CD1c-positive myeloid dendritic cell (primary cell): ENCODE measurements around the gene KPNB1.

Experiments
- DNase-seq: peaks from one replicate; pipeline ENCODE4 v3.0.0-alpha.2; 2016; ENCODE audit errors: extremely low spot score

Gene KPNB1

DNA sequence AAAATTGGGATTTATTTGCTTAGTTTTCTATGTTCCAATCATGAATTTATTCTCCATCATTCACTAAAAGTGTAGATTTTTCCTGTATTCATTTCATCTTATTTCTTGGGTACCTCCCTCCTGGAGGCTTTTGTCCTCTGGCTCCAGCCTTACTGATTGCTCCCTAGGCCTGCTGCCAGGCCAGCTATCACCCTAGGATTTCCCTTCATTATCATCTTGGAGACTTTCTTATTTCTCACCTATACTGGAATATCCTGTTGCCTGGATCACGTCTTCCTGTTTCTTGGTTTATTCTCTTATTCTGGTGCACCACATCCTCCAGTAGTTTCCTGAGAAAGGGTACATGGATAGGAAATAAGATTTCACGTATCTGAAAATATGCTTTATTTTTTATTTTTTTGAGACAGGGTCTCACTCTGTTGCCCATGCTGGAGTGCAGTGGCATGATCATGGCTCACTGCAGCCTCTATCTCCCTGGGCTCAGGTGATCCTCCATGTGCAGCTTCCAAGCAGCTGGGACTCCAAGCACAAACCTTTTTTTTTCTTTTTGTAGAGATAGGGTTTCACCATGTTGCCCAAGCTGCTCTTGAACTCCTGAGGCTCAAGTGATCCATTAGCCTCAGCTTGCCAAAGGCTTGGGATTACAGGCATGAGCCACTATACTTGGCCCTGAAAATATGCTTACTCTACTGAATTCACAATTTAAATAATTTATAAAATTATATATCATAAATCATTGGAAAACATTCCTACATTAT is 13.3 kb upstream of the KPNB1 start:
- DNase-seq: no peak

DNA sequence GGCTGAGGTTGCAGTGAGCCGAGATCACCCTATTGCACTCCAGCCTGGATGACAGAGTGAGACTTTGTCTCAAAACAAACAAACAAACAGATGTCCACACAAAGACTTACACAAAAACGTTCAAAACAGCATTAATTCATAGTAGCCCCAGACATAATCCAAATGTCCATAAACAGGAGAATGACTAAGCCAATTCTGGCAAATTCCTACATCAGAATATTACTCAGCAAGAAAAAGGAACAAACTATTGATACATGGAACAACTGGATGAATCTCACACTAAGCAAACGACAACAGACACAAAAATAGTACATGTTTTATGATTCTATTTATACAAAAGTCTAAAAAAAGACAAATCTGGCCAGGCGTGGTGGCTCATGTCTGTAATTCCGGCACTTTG is 10.8 kb upstream of the KPNB1 start:
- DNase-seq: no peak

DNA sequence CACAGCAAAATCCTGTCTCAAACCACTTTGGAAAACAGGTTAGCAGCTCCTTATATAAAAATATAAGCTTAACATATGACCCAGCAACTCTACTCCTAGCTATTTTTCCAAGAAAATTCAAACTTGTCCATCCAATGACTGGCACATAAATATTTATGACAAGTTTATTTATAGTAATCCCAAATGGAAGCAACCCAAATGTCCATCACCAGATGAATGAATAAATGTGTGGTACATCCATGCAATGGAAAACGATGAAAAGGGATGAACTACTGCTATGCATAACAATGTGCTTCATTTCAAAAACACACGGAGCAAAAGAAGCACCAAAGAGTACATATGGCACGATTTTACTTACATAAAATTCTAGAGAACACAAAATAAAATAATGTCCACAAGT is 9.6 kb upstream of the KPNB1 start:
- no peak for DNase-seq

DNA sequence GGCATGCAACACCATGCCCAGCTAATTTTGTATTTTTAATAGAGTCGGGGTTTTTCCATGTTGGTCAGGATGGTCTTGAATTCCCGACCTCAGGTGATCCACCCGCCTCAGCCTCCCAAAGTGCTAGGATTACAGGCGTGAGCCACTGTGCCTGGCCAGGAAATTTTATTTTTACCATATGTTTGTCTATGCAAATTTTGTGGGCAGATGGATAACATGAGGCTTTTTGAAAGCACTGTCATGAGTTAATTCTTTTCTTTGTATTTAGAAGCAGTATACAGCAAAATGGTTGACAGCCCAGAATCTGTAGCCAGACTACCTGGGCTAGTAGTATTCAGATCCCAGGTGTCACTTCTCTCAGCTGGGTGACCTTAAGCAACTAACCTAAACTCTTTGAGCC is 8.5 kb upstream of the KPNB1 start:
- no peak for DNase-seq

DNA sequence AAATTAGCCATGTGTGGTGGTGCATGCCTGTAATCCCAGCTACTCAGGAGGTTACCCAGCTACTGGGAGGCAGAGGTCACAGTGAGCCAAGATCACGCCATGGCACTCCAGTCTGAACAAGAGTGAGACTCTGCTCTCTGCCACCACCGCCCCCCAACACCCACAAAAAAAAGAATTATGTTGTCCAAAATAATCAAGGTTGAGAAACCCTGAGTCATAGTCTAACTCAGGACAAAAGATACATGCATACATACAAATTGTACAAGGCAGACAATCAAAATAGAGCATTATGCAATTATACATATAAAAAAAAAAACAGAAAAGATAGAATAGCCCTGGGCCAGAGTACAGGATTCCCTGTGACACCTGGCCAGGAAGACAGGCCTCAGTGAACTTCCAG is 6.6 kb upstream of the KPNB1 start:
- no peak for DNase-seq

DNA sequence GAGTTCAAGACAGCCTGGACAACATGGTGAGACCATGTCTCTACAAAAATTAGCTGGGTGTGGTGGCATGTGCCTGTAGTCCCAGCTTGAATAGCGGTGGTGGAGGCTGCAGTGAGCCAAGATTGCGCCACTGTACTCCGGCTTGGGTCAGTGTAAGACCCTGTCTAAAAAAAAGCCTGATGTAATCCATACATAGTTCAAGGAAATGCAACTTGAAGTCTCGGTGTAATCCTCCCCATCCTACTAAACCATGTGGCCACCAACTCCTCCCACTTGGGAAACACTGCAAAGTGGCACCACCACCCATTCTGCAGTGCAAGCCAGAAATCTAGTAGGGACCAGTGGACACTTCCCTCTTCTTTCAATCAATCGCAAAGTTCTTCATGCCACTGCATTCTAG is 5.4 kb upstream of the KPNB1 start:
- DNase-seq: peak; percentile 26

DNA sequence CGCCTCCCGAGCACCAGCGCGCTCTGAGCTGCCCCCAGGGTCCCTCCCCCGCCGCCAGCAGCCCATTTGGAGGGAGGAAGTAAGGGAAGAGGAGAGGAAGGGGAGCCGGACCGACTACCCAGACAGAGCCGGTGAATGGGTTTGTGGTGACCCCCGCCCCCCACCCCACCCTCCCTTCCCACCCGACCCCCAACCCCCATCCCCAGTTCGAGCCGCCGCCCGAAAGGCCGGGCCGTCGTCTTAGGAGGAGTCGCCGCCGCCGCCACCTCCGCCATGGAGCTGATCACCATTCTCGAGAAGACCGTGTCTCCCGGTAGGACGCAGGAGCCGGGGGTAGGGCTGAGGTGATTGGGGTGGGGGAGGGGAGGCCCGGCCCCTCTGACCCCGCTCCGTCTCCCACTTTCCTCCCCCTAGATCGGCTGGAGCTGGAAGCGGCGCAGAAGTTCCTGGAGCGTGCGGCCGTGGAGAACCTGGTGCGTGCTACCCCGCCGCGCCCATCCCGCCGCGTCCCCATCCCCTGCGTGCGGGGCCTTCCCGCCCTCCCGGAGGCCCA is 329 bp downstream of the KPNB1 start:
- no peak for DNase-seq

DNA sequence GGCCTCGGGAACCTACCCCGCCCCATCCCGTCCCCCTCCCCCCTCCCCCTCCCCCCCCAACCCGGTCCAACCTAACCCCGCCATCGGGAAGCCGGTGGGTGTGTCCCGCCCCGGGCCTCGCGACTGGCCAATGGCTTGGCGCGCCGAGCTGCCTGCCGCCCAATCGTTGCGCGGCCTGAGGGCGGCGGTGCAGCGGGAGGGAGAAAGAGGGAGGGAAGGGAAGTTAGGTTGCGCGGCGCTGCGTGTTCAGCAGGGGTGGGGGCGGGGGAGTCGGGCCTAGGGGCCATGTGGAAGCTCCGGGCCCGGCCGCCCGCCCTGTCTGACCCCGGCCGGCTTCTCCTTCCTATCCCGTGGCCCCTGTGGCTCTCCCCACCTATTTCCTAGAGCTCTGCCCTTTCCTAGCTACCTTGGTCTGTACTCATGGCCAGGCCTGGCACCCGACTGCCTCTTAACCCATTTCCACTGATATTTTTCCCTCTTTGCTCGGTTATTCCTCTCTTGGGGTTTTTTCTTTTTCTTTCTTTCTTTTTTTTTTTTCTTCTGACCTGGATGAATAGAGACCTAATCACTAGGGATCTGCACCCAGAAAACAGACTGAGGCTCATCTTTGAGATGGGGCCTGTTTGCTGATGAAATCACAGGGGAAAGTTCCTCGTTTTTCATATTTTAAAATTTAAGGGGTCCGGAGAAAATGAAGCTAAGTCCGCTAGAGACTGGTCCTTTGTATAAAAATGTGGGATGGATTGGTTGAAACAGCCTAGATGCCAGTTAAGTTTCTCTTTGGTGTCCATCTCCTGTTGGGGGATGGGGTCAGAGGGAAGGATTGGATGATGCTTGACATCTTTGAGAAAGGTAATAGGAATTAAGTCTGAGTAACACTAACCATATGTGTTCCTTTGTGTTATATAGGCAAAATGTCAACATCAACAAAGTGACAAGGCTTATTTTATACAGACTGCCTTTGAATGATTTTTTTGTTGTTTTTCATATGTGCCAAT is 1.1 kb downstream of the KPNB1 start:
- DNase-seq: peak; percentile 95

DNA sequence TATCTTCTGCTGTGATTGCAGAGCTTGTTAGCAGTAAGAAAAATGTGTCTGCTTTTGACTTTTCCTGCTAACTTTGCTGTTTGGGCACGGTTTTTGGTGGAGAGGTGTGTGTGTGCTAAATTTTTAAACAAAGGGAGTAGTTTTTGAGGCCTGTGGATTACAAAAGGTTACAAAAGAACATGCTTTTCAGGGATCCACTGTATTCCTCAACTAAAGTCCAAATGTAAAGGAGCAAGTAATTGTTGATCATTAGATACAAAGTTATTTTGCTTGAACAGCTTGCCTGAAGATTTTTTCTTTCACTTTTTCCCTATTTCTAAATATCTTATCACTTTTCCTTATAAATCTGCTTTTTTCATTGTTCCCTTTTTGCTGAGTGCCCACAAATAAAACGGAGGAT is 2.0 kb downstream of the KPNB1 start:
- no peak for DNase-seq

DNA sequence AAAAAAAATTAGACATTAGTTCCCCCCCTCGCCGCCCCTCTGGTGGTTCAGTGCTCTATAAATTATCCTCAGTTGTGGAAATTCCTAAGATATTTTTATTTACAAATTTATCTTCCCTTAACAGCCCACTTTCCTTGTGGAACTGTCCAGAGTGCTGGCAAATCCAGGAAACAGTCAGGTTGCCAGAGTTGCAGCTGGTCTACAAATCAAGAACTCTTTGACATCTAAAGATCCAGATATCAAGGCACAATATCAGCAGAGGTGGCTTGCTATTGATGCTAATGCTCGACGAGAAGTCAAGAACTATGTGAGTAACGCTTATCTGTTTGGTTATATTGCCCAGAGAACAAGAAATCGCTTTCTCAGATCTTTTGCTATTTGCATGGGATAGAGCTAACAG is 2.9 kb downstream of the KPNB1 start:
- no peak for DNase-seq

DNA sequence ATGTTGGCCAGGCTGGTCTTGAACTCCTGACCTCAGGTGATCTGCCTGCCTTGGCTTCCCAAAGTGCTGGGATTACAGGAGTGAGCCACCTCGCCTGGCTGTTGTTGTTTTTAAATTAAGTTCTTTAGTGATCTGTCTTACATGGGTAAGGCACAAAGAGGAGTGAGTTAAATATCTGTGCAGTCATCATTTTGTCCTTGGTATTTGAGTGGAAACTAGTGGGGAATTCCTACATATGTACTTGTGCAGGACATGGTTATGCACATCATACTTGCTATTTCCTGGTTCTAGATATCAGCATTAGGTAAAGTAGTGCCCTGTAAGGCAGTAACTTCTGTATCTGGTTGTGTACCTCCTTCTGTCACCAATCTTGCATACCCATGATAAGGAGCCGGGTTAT is 3.7 kb downstream of the KPNB1 start:
- DNase-seq: no peak

DNA sequence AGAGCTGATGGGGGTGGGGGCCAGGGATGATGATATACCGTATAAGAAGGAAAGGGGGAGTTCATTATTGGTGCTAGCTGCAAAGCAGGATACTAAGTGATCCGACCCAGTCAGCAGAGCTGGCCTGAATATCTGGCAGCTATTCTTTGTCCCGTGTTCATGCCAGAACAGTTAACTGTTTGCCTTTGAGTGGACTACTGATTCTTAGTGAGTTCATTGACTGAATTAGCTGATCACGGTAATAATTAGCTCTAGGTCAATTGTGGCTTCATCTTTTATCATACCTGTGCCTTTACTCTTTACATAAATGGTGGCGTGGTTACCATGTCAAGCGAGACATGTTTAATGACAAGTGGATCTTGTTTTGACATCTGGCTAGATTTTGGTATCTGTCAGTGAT is 5.3 kb downstream of the KPNB1 start:
- no peak for DNase-seq

DNA sequence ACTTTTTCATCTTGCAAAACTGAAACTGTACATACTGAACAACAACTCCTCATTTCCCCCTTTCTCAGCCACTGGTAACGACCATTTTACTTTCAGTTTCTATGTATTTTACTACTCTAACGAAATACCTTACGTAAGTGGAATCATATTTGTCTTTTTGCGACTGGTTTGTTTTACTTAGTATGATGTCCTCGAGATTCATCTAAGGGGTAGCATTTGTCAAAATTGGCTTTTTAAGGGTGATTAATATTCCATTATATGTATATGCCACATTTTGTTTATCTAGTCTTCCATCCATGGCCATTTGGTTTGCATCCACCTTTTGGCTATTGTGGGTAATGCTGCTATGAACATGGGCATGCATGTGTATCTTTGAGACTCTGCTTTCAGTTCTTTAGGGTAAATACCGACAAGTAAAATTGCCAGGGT is 10.4 kb downstream of the KPNB1 start:
- DNase-seq: peak; percentile 68

DNA sequence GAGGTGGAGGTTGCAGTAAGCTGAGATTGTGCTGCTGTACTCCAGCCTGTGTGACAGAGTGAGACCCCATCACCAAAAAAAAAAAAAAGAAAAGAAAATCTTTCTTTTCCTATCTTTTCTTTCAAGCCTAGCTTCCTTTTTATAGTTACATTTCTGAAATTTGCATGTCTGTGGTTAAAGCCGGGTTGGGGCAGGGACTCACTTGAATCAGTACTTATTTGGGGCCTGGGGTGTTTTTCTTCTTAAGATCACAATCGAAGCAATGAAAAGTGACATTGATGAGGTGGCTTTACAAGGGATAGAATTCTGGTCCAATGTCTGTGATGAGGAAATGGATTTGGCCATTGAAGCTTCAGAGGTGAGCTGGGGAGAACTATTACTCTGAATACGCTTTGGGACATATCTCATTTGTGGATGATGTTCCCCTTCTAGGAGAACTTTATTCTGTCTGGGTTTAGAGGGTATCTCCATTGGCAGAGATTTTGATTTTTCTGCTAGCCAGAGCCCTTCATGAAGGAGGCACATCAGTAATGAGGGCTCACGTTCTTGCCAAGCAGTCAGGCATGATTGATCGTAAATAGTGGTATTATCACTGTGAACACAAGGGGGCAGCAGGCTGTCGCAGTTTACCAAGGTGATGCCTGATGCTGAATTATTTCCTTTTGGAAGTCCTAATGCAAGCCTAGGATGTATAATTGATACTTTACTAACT is 14.3 kb downstream of the KPNB1 start:
- DNase-seq: peak; percentile 67

DNA sequence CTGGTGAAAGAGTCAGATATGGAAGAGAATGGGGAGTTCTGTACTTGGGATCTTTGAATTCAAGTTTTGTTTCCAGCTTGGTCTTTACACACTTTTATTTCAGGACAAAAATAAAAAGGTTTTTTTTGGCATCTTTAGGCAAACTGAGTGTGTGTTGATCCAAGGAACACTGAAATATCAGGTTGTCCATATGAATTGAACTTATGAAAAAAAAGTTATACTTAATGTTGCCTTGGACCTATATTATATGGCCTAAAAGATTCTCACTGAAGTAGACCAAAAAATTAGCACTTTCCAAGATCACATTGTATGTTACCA is 14.9 kb downstream of the KPNB1 start:
- no peak for DNase-seq

DNA sequence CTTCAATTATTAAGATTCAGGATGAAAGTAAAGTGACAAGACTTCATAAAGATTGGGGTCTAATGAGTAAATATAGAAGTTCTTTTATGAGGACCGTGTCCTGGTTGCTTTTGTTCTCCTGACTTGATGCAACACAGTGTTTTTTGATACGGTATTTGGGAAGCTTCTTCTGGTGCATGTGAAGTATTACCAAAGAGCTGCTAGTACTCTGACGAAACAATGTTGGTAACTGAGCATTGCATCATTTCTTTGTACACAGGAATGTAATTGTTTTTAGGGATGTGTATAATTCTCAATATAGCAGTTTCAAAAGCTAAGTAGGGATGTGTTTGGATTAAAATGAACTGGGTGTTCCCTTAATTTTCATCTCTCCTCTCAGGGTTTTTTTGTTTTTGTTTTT is 15.9 kb downstream of the KPNB1 start:
- peak; percentile 64 for DNase-seq

DNA sequence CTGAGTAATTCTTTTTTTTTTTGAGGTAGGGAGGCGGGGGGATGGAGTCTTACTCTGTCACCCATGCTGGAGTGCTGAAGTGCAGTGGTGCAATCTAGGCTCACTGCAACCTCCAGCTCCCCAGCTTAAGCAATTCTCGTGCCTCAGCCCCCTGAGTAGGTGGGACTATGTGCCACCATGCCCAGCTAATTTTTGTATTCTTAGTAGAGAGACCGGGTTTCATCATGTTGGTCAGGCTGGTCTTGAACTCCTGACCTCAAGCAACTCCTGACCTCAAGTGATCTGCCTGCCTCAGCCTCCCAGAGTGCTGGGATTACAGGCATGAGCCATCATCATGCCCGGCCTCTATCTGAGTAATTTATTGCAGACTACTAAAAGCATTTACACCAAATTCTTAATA is 19.4 kb downstream of the KPNB1 start:
- DNase-seq: no peak

DNA sequence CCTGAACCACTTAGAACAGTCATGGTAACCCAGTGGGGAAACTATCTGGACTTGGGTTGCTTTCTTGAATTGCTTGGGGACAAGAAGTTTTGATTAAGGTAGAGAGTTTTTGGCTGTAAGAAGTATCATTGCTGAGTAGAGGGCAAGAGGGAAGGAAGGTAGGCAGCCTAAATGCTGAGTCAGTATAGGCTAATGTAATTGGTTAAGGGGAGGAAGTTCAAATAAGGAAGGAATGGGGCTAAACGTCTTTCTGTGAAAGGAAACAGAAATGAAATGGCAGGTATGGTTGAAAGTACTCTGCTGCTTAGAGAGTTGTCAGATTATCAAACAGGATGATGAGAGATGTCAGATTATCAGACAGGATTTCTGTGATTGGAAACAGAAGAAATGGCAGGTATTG is 20.3 kb downstream of the KPNB1 start:
- peak; percentile 23 for DNase-seq

DNA sequence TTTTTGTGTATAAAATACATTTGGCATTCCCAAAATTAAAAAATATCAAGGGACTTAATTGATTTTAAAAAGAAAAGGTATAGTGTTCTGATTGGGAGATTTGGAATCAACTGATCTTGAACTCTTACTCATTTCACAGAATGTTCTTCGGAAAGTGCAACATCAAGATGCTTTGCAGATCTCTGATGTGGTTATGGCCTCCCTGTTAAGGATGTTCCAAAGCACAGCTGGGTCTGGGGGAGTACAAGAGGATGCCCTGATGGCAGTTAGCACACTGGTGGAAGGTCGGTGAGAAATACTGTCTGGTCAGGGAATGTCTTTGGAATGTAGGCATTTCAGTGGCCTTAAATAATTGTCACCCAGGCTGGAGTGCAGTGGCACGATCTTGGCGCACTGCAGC is 24.8 kb downstream of the KPNB1 start:
- no peak for DNase-seq

DNA sequence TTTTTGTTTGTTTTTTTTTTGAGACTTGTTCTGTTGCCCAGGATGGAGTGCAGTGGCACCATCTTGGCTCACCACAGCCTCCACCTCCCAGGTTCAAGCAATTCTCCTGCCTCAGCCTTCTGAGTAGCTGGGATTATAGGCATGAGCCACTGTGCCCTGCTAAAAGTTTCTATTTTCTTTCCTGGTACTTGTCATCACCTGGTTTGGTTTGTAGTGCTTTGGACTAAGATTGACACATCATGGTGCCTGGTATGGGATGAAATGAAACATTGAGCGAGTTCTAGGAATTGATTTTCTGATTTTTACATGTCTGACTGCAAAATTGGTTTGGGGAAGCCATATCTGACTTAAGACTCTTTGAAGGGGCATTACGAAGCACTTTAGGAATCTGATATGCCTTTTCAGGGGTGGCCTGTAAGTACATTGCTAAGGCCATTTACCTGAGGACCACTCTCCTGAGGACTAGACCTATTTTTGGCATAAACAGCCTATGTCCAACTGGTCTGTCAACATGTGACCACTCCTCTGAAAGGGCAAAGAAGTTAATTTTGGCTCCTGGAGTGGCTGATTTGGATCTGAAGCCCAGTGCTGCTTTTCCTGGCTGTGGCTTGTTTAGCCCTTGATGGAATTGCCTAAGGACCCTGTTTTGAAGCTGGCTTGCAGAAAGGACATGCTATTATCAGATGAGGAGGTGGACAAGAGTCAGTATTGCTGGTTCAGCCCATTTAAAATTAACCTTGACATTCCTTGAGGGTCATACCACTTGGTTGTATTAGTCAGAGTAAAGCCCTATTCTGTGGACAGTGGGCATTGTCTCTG is 25.9 kb downstream of the KPNB1 start:
- DNase-seq: no peak

DNA sequence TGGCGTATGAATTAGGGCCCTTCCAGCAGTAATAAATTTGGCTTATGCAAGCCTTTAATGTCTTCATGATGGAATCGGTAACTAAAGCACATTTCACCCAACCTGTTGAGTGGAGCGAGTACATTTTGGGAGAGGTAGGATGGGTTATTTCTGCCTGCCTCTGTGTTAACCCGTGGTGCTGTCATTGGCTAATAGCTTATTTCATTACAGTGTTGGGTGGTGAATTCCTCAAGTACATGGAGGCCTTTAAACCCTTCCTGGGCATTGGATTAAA is 26.4 kb downstream of the KPNB1 start:
- no peak for DNase-seq
